ENCODE measurements around the gene HS6ST2.

Gene HS6ST2

DNA sequence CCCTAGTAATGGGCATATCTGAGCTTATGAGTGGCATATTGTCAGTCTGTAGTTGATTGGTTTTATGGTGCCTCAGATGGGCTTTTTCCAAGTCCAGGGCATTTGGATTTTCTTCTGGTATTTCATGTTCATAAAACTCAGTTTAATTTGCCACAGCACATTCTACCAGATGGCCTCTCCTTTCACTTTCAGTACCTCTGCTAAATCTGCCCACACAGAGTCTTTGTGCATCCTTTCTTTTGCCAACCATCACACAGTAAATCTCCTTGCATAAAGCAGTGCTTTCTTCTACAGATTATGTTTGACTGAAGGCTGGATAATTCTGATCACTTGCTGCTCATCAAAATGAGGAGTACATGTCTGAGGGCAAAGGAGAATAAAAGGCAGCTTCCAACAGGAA, 98.2 kb downstream of the HS6ST2 start:
- H3K4me1 ChIP-seq (ENCODE audit: control insufficient read depth, insufficient read depth, low read length) = no peaks in the 10 kb centered on the region
- H3K27ac ChIP-seq (ENCODE audit: low read depth, low read length) = no peak overlapping the region
- no peak overlapping the region for H3K9ac ChIP-seq (ENCODE audit: low read length)
- no peak overlapping the region for H3K4me3 ChIP-seq (ENCODE audit: low read length)
- H3K36me3 ChIP-seq (ENCODE audit: control insufficient read depth, insufficient read depth, low read length) = no peaks in the 10 kb centered on the region
- H3K27me3 ChIP-seq (ENCODE audit: control insufficient read depth, insufficient read depth, low read length) = no peaks in the 10 kb centered on the region

DNA sequence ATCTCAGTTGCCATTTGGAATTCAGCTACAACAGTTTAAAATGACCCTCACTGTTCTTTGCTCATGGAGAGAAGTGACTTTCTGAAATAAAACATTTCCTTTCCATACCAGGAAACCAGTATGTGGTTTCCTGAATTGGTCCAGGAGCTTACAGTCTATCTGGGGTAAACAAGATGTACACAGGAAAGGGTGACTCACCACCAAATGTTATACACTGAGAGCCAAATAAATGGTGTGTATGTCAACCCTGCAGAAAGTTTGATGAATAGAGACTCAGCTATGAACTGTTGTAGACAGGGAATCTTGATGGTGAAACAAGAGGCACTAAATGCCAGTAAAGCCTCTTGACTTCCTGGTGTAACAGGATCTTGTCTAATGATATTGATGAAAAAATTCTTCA, 100.4 kb downstream of the HS6ST2 start:
- Histone ChIP-seq H3K4me1 (ENCODE audit: control insufficient read depth, insufficient read depth, low read length) (no peaks in the 10 kb centered on the region), H3K27ac (ENCODE audit: low read depth, low read length) (no peak overlapping the region), H3K4me3 (ENCODE audit: low read length) (no peak overlapping the region), H3K9ac (ENCODE audit: low read length) (no peak overlapping the region), H3K27me3 (ENCODE audit: control insufficient read depth, insufficient read depth, low read length) (no peaks in the 10 kb centered on the region), H3K36me3 (ENCODE audit: control insufficient read depth, insufficient read depth, low read length) (no peaks in the 10 kb centered on the region)

DNA sequence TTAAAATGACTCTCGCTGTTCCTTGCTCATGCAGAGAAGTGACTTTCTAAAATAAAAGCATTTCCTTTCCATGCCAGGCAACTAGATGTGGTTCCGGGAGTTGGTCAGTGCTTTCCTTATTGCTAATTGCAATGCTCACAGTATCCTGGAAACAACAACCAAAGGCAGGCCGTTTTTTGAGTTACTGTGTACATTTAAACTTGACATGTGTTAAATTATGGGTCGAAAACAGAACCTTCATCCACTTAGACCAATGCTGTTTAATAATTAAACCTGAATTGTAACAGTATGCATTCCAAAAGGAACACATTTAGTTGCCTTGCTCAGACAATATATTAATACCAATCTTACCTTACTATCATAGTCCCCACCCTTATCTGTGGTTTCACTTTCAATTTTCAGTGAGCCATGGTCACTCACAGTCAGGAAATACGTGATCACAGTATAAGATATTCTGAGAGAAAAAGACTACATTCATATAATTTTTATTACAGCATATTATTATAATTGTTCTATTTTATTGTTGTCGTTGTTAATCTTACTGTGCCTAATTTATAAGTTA, 102.6 kb downstream of the HS6ST2 start:
- Histone ChIP-seq H3K9ac (ENCODE audit: low read length) (no peak overlapping the region), H3K4me3 (ENCODE audit: low read length) (no peak overlapping the region), H3K27ac (ENCODE audit: low read depth, low read length) (no peak overlapping the region), H3K36me3 (ENCODE audit: control insufficient read depth, insufficient read depth, low read length) (no peaks in the 10 kb centered on the region), H3K4me1 (ENCODE audit: control insufficient read depth, insufficient read depth, low read length) (no peaks in the 10 kb centered on the region), H3K27me3 (ENCODE audit: control insufficient read depth, insufficient read depth, low read length) (no peaks in the 10 kb centered on the region)

DNA sequence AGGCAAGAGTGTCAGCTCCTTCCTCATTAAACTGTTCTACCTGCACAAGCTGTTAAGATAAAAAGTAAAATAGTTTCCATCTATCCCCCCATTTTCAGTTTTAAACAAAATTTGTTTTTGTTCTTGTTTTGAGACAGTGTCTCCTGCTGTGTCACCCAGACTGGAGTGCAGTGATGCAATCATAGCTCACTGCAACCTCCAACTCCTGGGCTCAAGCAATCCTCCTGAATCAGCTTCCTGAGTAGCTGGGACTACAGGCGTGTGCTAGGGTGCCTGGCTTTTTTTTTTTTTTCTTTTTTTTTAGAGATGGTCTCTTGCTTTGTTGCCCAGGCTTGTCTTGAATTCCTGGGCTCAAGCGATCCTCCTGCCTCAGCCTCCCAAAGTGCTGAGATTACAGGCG, 105.4 kb downstream of the HS6ST2 start:
- H3K27ac ChIP-seq (ENCODE audit: low read depth, low read length) = no peak overlapping the region
- H3K27me3 ChIP-seq (ENCODE audit: control insufficient read depth, insufficient read depth, low read length) = no peaks in the 10 kb centered on the region
- no peak overlapping the region for H3K4me3 ChIP-seq (ENCODE audit: low read length)
- no peaks in the 10 kb centered on the region for H3K36me3 ChIP-seq (ENCODE audit: control insufficient read depth, insufficient read depth, low read length)
- H3K9ac ChIP-seq (ENCODE audit: low read length) = no peak overlapping the region
- H3K4me1 ChIP-seq (ENCODE audit: control insufficient read depth, insufficient read depth, low read length) = no peaks in the 10 kb centered on the region

DNA sequence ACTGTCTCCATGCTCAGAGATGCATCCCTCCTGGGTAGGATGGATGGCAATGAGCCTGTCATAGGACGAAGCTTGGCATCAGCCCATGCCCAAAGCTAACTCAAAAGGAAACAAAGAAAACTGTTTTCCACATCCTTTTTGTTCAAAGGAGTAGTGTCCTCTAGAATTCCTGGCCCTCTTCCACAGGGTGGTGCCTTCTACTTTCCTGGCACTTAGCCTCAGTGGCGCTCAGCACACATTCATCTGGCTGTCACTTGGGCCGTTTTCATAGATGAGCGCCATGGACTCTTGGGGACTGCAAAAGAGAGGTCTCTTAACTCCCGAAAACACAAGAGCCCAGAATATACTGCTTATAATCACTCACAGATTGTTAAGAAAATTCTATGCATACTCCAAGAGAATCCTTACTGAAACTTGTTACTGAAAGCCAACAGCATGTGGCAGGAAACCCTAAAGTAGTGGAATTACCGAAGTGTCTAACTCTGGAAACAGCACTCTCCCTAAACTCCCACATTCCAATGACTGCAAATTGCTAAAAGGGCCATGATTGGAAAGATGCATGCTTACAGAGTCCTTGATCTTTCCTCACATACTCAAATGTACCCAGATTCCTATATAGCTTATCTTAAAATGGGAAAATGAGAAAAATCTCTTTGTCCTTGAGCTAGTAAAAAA, 110.0 kb downstream of the HS6ST2 start:
- H3K4me1 ChIP-seq (ENCODE audit: control insufficient read depth, insufficient read depth, low read length) = no peaks in the 10 kb centered on the region
- no peaks in the 10 kb centered on the region for H3K27me3 ChIP-seq (ENCODE audit: control insufficient read depth, insufficient read depth, low read length)
- H3K27ac ChIP-seq (ENCODE audit: low read depth, low read length) = no peak overlapping the region
- H3K4me3 ChIP-seq (ENCODE audit: low read length) = no peak overlapping the region
- H3K36me3 ChIP-seq (ENCODE audit: control insufficient read depth, insufficient read depth, low read length) = no peaks in the 10 kb centered on the region
- no peak overlapping the region for H3K9ac ChIP-seq (ENCODE audit: low read length)

- H3K27me3 ChIP-seq (ENCODE audit: control insufficient read depth, insufficient read depth, low read length) = no peaks in the 10 kb centered on the region
- H3K4me1 ChIP-seq (ENCODE audit: control insufficient read depth, insufficient read depth, low read length) = no peaks in the 10 kb centered on the region
- H3K36me3 ChIP-seq (ENCODE audit: control insufficient read depth, insufficient read depth, low read length) = no peaks in the 10 kb centered on the region
- H3K9ac ChIP-seq (ENCODE audit: low read length) = no peak overlapping the region
- no peak overlapping the region for H3K27ac ChIP-seq (ENCODE audit: low read depth, low read length)
- H3K4me3 ChIP-seq (ENCODE audit: low read length) = no peak overlapping the region
Measured at GRCh38 chrX:132843363-132843762, 115.1 kb downstream of the HS6ST2 start.

GRCh38 chrX:132842460-132843238, 115.8 kb downstream of the HS6ST2 start:
- H3K27me3 ChIP-seq (ENCODE audit: control insufficient read depth, insufficient read depth, low read length) = no peaks in the 10 kb centered on the region
- H3K4me3 ChIP-seq (ENCODE audit: low read length) = no peak overlapping the region
- no peaks in the 10 kb centered on the region for H3K4me1 ChIP-seq (ENCODE audit: control insufficient read depth, insufficient read depth, low read length)
- no peaks in the 10 kb centered on the region for H3K36me3 ChIP-seq (ENCODE audit: control insufficient read depth, insufficient read depth, low read length)
- no peak overlapping the region for H3K9ac ChIP-seq (ENCODE audit: low read length)
- H3K27ac ChIP-seq (ENCODE audit: low read depth, low read length) = no peak overlapping the region

DNA sequence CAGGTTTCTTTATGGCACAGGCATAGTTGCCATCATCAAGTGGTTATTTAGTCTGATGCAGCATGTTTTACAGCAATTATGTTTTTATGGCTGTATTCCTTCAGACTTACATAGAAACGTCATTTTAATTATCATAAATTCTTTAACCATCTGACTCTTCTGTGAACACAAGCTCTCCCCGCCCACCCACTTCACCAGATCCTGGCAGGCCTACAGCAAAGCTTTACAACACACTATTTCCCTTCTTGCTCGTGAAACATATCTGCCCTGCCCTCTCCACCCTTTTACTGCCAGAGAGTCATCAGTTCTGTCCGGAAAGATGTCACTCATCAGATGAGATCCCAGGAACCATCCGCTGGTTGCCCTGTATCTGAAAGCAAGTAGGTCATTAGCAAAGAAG, 120.5 kb downstream of the HS6ST2 start:
- no peaks in the 10 kb centered on the region for H3K36me3 ChIP-seq (ENCODE audit: control insufficient read depth, insufficient read depth, low read length)
- H3K9ac ChIP-seq (ENCODE audit: low read length) = no peak overlapping the region
- no peak overlapping the region for H3K4me3 ChIP-seq (ENCODE audit: low read length)
- H3K27me3 ChIP-seq (ENCODE audit: control insufficient read depth, insufficient read depth, low read length) = no peaks in the 10 kb centered on the region
- no peaks in the 10 kb centered on the region for H3K4me1 ChIP-seq (ENCODE audit: control insufficient read depth, insufficient read depth, low read length)
- H3K27ac ChIP-seq (ENCODE audit: low read depth, low read length) = no peak overlapping the region

GRCh38 chrX:132837126-132837525, 121.3 kb downstream of the HS6ST2 start:
- Histone ChIP-seq H3K36me3 (ENCODE audit: control insufficient read depth, insufficient read depth, low read length) (no peaks in the 10 kb centered on the region), H3K4me1 (ENCODE audit: control insufficient read depth, insufficient read depth, low read length) (no peaks in the 10 kb centered on the region), H3K4me3 (ENCODE audit: low read length) (no peak overlapping the region), H3K27me3 (ENCODE audit: control insufficient read depth, insufficient read depth, low read length) (no peaks in the 10 kb centered on the region), H3K27ac (ENCODE audit: low read depth, low read length) (no peak overlapping the region), H3K9ac (ENCODE audit: low read length) (no peak overlapping the region)

GRCh38 chrX:132836471-132836870, 122.0 kb downstream of the HS6ST2 start:
- Histone ChIP-seq H3K4me1 (ENCODE audit: control insufficient read depth, insufficient read depth, low read length) (no peaks in the 10 kb centered on the region), H3K27ac (ENCODE audit: low read depth, low read length) (no peak overlapping the region), H3K9ac (ENCODE audit: low read length) (no peak overlapping the region), H3K27me3 (ENCODE audit: control insufficient read depth, insufficient read depth, low read length) (no peaks in the 10 kb centered on the region), H3K36me3 (ENCODE audit: control insufficient read depth, insufficient read depth, low read length) (no peaks in the 10 kb centered on the region), H3K4me3 (ENCODE audit: low read length) (no peak overlapping the region)

DNA sequence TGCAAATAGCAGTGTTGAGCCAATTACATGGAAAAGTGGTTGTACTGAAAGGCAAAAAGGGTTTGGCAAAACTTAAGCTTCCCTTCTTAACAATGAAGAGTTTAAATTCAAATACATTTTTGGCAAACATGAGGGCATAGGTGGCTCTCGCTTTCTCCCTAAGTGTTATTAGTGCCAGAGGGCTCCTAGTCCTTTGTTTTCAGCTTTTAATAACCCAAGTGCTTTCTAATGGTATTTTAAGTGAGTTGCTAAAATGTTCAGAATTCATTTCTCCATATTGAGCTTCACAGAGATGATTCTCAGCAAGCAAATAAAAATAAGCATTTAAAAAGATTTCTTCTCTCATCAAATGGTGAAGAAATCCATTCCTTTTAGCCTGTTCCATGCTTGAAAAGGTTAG, 123.7 kb downstream of the HS6ST2 start:
- no peak overlapping the region for H3K27ac ChIP-seq (ENCODE audit: low read depth, low read length)
- no peaks in the 10 kb centered on the region for H3K4me1 ChIP-seq (ENCODE audit: control insufficient read depth, insufficient read depth, low read length)
- H3K4me3 ChIP-seq (ENCODE audit: low read length) = no peak overlapping the region
- H3K27me3 ChIP-seq (ENCODE audit: control insufficient read depth, insufficient read depth, low read length) = no peaks in the 10 kb centered on the region
- no peaks in the 10 kb centered on the region for H3K36me3 ChIP-seq (ENCODE audit: control insufficient read depth, insufficient read depth, low read length)
- no peak overlapping the region for H3K9ac ChIP-seq (ENCODE audit: low read length)

DNA sequence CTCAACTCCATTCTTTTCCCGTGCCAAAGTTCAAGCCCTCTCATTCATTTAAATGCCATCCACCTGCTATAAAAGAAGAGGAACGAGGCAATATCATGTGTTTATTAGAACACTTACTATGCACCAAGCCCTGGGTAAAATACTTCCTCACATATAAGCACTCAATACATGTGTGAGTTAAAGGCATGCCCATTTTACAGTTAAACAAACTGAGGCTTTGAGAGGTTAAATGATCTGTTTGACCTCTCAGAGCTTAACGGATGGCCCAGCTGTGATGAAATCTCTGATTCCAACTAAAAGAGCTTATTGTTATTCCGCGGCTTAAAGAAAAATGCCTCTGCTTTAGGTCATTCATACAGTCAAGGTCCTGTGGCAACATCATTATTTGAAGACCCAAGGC, 124.3 kb downstream of the HS6ST2 start:
- no peaks in the 10 kb centered on the region for H3K36me3 ChIP-seq (ENCODE audit: control insufficient read depth, insufficient read depth, low read length)
- no peaks in the 10 kb centered on the region for H3K4me1 ChIP-seq (ENCODE audit: control insufficient read depth, insufficient read depth, low read length)
- H3K27ac ChIP-seq (ENCODE audit: low read depth, low read length) = no peak overlapping the region
- H3K4me3 ChIP-seq (ENCODE audit: low read length) = no peak overlapping the region
- H3K27me3 ChIP-seq (ENCODE audit: control insufficient read depth, insufficient read depth, low read length) = no peaks in the 10 kb centered on the region
- H3K9ac ChIP-seq (ENCODE audit: low read length) = no peak overlapping the region

GRCh38 chrX:132833373-132833772, 125.1 kb downstream of the HS6ST2 start:
- no peaks in the 10 kb centered on the region for H3K36me3 ChIP-seq (ENCODE audit: control insufficient read depth, insufficient read depth, low read length)
- H3K27me3 ChIP-seq (ENCODE audit: control insufficient read depth, insufficient read depth, low read length) = no peaks in the 10 kb centered on the region
- H3K9ac ChIP-seq (ENCODE audit: low read length) = no peak overlapping the region
- no peak overlapping the region for H3K27ac ChIP-seq (ENCODE audit: low read depth, low read length)
- no peaks in the 10 kb centered on the region for H3K4me1 ChIP-seq (ENCODE audit: control insufficient read depth, insufficient read depth, low read length)
- H3K4me3 ChIP-seq (ENCODE audit: low read length) = no peak overlapping the region

Data from rectal smooth muscle tissue (tissue), 1 donor.